ENCODE data around the gene FBXL7. TPM values are rescaled to one million over a fixed set of nuclear protein-coding genes. Genes with fewer than 3 reads are reported as not detected.
A peak's percentile ranks its signal among the peaks of the same experiment; 100 is the strongest.

FBXL7 gene
- total and polyA plus RNA-seq, 12 donors: 8.7 to 33.4 (median 23.5) TPM

DNA sequence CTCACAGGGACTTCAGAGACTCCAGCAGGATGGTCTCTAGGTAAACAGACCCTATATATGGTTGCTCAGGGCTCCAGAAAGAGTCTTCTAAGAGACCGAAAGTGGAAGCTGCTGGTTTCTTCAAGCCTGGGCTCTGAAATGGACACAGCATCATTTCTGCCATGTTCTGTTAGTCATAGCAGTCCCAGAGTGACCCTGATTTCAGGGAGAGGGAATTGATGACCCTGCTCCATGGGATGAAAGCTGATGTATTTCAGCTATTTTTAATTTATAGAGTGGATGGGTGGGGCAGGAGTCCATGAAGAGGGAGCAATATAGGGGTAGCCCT, 135.3 kb downstream of the FBXL7 start:
- TF ChIP-seq CTCF (IDR thresholded peaks at IDR 0.05): no peak

DNA sequence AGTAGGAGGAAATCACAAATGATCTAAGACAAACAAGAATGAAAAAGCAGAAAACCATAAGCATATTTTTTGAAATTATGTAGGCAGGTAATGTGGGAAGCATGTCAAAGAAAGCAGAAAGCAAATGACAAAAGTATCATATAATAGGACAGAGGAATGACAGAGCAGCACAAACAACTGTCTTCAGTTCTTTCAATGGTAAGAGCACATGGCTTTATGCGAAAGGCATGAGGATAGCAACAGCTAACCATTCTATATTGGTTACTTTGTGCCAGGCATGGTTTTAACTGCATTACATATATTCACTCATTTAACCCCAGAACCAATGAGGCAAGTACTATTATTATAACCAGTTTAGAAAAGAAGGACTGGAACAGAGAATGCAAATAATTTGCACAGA, 137.4 kb downstream of the FBXL7 start:
- H3K4me3 ChIP-seq: no peak overlapping the region
- ATAC-seq (no peak), DNase-seq (no peak)
- WGBS, 2 donors: 94 to 100% methylated on average over 1 of the region's 1 CpG
- H3K9me3 ChIP-seq: peaks cover 0 to 3% (median 0%) of the 10 kb centered on the region in 11 donors
- no peak overlapping the region for H3K27ac ChIP-seq
- intact Hi-C loops (cut with DNase I): no loop called here
- TF ChIP-seq CTCF (IDR thresholded peaks at IDR 0.05): no peak
- peaks cover 4 to 42% (median 14%) of the 10 kb centered on the region in 9 donors for H3K4me1 ChIP-seq
- no peaks in the 10 kb centered on the region for H3K27me3 ChIP-seq
- H3K36me3 ChIP-seq: no peaks in the 10 kb centered on the region

More for the DNA sequence above, 135.3 kb downstream of the FBXL7 start:
- Histone ChIP-seq H3K4me3 (no peak overlapping the region), H3K4me1 (peaks cover 0 to 49% (median 20%) of the 10 kb centered on the region in 9 donors), H3K36me3 (no peaks in the 10 kb centered on the region), H3K27me3 (no peaks in the 10 kb centered on the region), H3K9me3 (no peaks in the 10 kb centered on the region), H3K27ac (peak overlapping the region in 1 of 10 donors; percentile 7)
- no peak for DNase-seq
- peak in 1 of 8 donors; percentile 20 for ATAC-seq
- intact Hi-C loops (cut with DNase I): no loop called here
- WGBS, 2 donors: 92 to 94% methylated on average over 1 of the region's 1 CpG

DNA sequence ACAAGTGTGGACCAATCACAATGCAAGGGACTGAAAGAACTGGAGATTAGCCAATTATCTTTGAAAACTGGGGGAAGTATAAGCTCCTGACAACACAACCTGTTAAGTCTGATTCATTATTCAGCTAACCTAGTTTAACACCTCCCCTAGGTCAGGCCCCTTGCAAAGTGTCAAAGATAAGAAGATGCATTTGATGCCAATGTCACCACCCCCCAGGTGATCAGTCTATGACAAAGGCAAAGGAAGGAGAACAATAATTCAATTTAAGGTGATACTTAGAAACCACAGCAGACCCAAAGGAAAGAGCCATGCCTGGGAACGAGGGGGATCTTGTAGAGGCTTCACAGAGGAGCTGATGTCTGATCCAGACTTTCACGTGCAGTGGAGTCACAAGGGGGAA, 137.9 kb downstream of the FBXL7 start:
- no peaks in the 10 kb centered on the region for H3K36me3 ChIP-seq
- TF ChIP-seq CTCF (IDR thresholded peaks at IDR 0.05): no peak
- ATAC-seq: no peak
- 60 to 81% methylated on average over 2 of the region's 2 CpGs for WGBS, 2 donors
- no peak for DNase-seq
- peaks cover 4 to 42% (median 15%) of the 10 kb centered on the region in 9 donors for H3K4me1 ChIP-seq
- H3K9me3 ChIP-seq: peaks cover 0 to 3% (median 0%) of the 10 kb centered on the region in 11 donors
- intact Hi-C loops (cut with DNase I): no loop called here
- no peaks in the 10 kb centered on the region for H3K27me3 ChIP-seq
- no peak overlapping the region for H3K27ac ChIP-seq
- H3K4me3 ChIP-seq: no peak overlapping the region

- H3K4me1 ChIP-seq: peaks cover 4 to 46% (median 19%) of the 10 kb centered on the region in 9 donors
- intact Hi-C loops (cut with DNase I): no loop called here
- H3K27ac ChIP-seq: no peak overlapping the region
- TF ChIP-seq CTCF (IDR thresholded peaks at IDR 0.05): no peak
- DNase-seq: no peak
- peaks cover 0 to 3% (median 0%) of the 10 kb centered on the region in 11 donors for H3K9me3 ChIP-seq
- no peak overlapping the region for H3K4me3 ChIP-seq
- peak in 1 of 8 donors; percentile 32 for ATAC-seq
- no peaks in the 10 kb centered on the region for H3K36me3 ChIP-seq
- H3K27me3 ChIP-seq: no peaks in the 10 kb centered on the region
- WGBS, 2 donors: 82 to 85% methylated on average over 6 of the region's 6 CpGs
Measured at GRCh38 chr5:15638296-15638695, 138.3 kb downstream of the FBXL7 start.

Measured in heart right ventricle (tissue), 16 donors.